Stimulated activated CD4-positive, alpha-beta T cell treated with anti-CD3 and anti-CD28 coated beads, Interleukin-12 subunit alpha, Interleukin-12 subunit beta, amount 100 ng/mL, for 4 hours (primary cell): ENCODE results near the gene TPSG1.

ENCODE experiments used
- DNase-seq: peaks from one replicate; pipeline ENCODE4 v3.0.0-alpha.2; 2020

TPSG1 gene

DNA sequence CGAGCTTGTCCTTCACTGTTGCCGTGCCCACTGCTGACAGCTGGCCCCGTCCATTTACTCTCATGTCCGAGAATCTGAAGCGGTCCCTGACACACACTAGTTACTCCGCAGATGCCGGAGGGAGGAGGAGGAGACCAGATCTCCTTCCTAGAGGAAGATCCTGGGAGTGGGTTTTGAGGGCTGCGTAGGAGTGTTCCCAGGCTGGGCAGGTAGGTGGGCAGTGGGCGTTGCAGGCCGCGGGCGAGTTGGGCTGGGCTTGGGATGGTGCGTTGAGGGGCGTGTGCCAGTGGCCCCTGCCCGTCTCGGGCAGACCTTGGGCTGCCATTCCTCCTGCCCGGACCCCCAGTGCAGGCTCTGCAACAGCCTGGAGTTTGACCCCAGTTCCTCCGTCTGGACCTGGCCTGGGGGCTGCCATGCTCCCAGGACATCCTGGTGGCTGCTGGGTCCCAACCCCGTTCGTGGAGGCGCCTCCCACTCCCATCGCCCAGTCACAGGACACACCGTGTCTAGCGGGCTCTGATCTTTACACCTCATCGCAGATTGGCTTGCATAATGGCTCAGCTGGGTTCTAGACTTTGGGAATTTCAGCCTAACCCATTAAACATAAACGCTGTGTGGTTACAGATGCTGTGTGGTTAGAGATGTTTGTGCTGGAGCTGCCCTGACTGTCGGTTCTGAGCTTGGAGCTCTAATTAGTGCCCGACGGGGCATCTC lies 49.3 kb downstream of the TPSG1 start:
- no peak for DNase-seq

DNA sequence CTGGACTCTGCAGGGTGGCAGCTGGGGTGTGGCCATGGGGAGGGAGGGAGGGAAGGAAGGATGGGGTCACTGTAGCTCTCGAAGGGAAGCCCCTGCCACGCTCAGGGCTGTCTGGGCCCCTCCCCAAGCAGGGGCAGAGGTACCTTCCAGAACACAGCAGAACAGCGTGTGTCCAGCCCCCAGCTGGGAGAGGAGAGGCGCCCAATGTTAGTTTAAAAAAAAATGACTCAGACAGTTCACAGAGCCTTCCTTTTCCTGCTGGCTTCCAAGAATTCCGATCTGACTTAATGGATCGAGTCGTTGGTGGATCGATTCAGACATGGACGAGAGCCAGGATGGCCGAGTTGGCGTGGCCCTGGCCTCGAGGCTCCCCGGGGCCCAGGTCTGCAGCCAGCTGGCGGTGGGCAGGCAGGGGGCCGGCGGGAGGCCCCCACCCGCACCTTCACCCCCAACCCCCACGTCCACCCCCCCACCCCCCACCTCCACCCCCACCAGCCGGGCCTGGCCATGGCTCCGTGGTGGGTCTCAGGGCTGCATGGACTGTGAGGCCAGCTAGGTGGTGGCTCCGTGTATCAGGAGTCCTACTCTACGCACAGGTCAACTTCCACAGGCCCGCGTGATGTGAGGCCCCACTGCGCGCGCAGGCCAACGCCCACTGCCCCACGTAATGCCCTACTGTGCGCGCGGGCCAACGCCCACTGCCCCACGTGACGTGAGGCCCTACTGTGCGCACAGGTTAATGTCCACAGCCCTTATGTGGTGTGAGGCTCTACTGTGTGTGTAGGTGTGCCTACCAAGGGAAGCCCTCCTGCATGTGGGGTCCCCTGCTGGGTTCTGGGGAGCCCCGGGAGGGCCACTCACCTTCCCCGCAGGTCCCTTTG lies 50.4 kb downstream of the TPSG1 start:
- DNase-seq, result no peak

DNA sequence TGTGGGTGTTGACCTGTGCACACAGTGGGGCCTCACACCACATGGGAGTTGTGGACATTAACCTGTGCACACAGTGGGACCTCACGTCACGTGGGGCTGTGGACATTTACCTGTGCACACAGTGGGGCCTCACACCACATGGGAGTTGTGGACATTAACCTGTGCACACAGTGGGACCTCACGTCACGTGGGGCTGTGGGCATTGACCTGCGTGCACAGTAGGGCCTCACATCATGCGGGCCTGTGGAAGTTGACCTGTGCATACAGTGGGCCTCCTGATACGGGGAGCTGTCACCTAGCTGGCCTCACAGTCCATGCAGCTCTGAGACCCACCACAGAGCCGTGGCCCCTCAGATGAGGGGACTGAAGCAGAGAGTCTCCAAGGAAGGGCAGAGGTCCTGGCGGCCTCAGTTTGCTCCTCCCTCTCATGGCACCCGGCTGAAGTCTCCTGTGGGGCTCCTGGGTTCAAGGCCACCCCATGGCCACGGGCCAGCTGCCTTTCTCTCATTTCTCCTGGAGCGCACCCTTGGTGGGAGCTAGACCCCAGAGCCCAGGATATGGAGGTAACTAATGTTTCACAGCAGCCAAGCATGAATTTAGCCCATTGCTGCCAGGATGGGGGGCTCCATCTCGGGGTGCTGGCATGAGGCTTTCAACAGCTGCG lies 51.1 kb downstream of the TPSG1 start:
- no peak for DNase-seq

GRCh38 chr16:1172651-1173050 lies 52.4 kb downstream of the TPSG1 start:
- DNase-seq, result no peak

GRCh38 chr16:1171854-1172428 lies 53.1 kb downstream of the TPSG1 start:
- no peak for DNase-seq
